Upper lobe of left lung (tissue), 6 donors: ENCODE results near the gene GPR15LG. TPM values are rescaled to one million over a fixed set of nuclear protein-coding genes. Genes with fewer than 3 reads are reported as not detected.

Experiments
- ATAC-seq, 2 donors: fragments of 200-7000 bp; cut with Tn5 transposase; one replicate each; pipeline ENCODE4 v1.9.1; 2022; ENCODE audit warnings: mild to moderate bottlenecking in 2 of 2, moderate library complexity in 2 of 2; ENCODE audit not compliant: low FRiP score in 2 of 2
- DNase-seq, 2 donors: peaks; one replicate each; pipeline ENCODE4 v3.0.0-alpha.2; 2019 to 2020
- H3K27ac ChIP-seq, 4 donors: fragments of 200-600 bp; sonication (generic); one replicate each; pipeline ENCODE4 v1.5.1; 2016 to 2019
- H3K27me3 ChIP-seq, 4 donors: fragments of 200-600 bp; sonication (generic); one replicate each; pipeline ENCODE4 v1.5.1; 2017 to 2019
- H3K36me3 ChIP-seq, 4 donors: fragments of 200-600 bp; sonication (generic); one replicate each; pipeline ENCODE4 v1.5.1; 2016 to 2019
- H3K4me1 ChIP-seq, 4 donors: fragments of 200-600 bp; sonication (generic); one replicate each; pipeline ENCODE4 v1.5.1; 2018 to 2019
- H3K4me3 ChIP-seq, 4 donors: fragments of 200-600 bp; sonication (generic); one replicate each; pipeline ENCODE4 v1.5.1; 2017 to 2019; ENCODE audit warnings: mild to moderate bottlenecking in 2 of 4, moderate library complexity in 1 of 4
- H3K9me3 ChIP-seq, 4 donors: fragments of 200-600 bp; sonication (generic); one replicate each; pipeline ENCODE4 v1.5.1; 2018 to 2019
- CTCF ChIP-seq, 6 experiments: fragments of 450-650 bp in 4 of 6; fragments of 200-600 bp in 2 of 6; sonication (generic) in 2 of 6; IDR thresholded peaks; one replicate each; pipeline ENCODE4 v1.5.1; 2016 to 2019; ENCODE audit warnings: antibody characterized with exemption in 6 of 6
- EP300 ChIP-seq, 4 donors: sonication (generic); formaldehyde crosslinking; IDR thresholded peaks; one replicate each; pipeline ENCODE4 v1.5.1; 2017; ENCODE audit warnings: antibody characterized with exemption in 4 of 4, control low read depth in 2 of 4
- POLR2A ChIP-seq, 4 donors: fragments of 450-650 bp; IDR thresholded peaks; one replicate each; pipeline ENCODE4 v1.5.1; 2016 to 2017; ENCODE audit warnings: antibody characterized with exemption in 4 of 4, mild to moderate bottlenecking in 2 of 4
- POLR2AphosphoS5 ChIP-seq, 2 donors: sonication (generic); formaldehyde crosslinking; IDR thresholded peaks; one replicate each; pipeline ENCODE4 v1.5.1; 2017; ENCODE audit warnings: antibody characterized with exemption in 2 of 2
- WGBS, 2 donors: methylation state at CpG; one replicate each; pipeline ENCODE4 v1.1.5; 2017 to 2018; 5-methylcytosine and 5-hydroxymethylcytosine counted together
- total RNA-seq, 6 donors: library from RNA; depleted of rRNA in 4 of 6; stranded (reverse); fragments of >200 nt in 4 of 6; gene quantifications; one replicate each; pipeline versions ENCODE4 v1.1.0 to v1.2.1, GENCODE V29; 2016 to 2021
- donor health status: DM: no; HTN: no; CAD: no; lungs with moderate emphysema.
- donor health status: DM: no; HTN: yes; CAD: no; lungs with severe emphysema.

The GPR15LG gene
- total RNA-seq, 6 donors from 2014 or later = 0.37 TPM; not detected in 5

DNA sequence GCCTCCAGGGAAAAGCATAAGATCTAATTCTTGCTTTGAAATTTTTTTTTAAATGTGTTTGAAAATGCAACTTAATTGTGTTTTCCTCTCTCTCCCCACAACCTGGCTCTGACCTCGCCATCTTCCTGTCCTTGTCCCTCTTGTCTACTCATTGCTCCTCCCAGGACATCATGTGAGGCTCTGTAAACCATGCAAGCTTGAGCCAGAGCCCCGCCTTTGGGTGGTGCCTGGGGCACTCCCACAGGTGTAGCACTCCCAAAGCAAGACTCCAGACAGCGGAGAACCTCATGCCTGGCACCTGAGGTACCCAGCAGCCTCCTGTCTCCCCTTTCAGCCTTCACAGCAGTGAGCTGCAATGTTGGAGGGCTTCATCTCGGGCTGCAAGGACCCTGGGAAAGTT lies 10.9 kb downstream of the GPR15LG start:
- no peak overlapping the region for H3K4me3 ChIP-seq
- no peaks in the 10 kb centered on the region for H3K9me3 ChIP-seq
- ATAC-seq = no peak
- H3K27ac ChIP-seq = no peak overlapping the region
- TF ChIP-seq CTCF (IDR thresholded peaks at IDR 0.05) (no peak), POLR2AphosphoS5 (IDR thresholded peaks at IDR 0.05) (no peak), EP300 (IDR thresholded peaks at IDR 0.05) (no peak), POLR2A (IDR thresholded peaks at IDR 0.05) (no peak)
- no peaks in the 10 kb centered on the region for H3K27me3 ChIP-seq
- no peaks in the 10 kb centered on the region for H3K4me1 ChIP-seq
- no peak for DNase-seq
- no peaks in the 10 kb centered on the region for H3K36me3 ChIP-seq
- 67 to 68% methylated on average over 4 of the region's 4 CpGs for WGBS, 2 donors

DNA sequence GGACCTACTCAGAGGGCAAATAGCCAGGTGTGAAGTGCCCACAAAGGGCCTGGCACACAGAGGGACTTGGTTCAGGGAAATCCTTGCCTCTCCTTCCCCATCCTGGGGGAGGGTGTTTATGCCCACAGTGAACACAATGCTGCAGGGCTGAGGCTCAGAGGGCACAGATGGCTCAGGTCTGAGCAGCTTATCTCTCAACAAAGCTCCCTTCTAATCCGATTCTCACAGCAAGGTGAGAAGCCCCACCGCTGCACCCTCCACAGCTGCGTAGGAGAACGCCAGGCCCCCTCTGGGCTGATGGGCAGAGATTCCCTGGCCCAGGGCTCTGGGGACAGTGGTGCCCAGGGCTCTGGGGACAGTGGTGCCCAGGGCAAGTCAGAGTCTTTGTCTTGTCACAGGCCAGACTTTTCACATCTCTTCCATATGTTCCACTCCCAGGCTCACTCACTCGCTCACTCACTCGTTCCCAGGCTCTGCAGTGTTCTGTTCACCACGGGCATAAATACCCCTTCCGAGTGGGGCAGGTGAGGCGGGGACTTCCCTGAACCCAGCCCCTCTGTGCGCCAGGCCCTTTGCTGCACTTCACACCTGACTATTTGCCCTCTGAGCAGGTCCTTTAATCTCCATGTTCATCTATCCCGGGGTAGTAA lies 12.1 kb downstream of the GPR15LG start:
- Histone ChIP-seq H3K27ac (no peak overlapping the region), H3K4me1 (no peaks in the 10 kb centered on the region), H3K9me3 (no peaks in the 10 kb centered on the region), H3K27me3 (no peaks in the 10 kb centered on the region), H3K36me3 (no peaks in the 10 kb centered on the region), H3K4me3 (no peak overlapping the region)
- ATAC-seq = no peak
- DNase-seq = no peak
- WGBS, 2 donors = 64 to 77% methylated on average over 6 to 11 of the region's 11 CpGs
- TF ChIP-seq POLR2AphosphoS5 (IDR thresholded peaks at IDR 0.05) = no peak
- no peak for TF ChIP-seq CTCF (IDR thresholded peaks at IDR 0.05)
- TF ChIP-seq EP300 (IDR thresholded peaks at IDR 0.05) = no peak
- no peak for TF ChIP-seq POLR2A (IDR thresholded peaks at IDR 0.05)

DNA sequence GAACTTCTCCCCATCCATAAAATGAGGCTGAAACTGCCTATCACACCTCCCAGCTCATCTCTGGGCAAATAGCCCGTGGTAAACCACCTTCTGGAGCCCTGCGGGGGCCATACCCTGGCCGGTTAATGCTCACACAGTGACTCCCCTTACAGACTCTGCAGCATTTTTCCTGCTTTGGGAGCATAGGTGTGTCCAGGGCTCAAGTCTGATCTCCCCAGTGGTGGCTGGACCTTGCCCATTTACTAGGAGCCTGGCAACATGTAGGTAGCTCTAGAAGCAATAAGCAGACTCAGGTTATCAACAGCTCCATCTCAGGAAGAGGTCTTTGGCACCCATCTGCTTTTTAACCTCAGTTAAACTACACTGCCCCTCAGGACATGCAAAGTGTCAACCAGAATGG lies 15.2 kb downstream of the GPR15LG start:
- no peaks in the 10 kb centered on the region for H3K9me3 ChIP-seq
- H3K4me3 ChIP-seq = no peak overlapping the region
- H3K36me3 ChIP-seq = no peaks in the 10 kb centered on the region
- ATAC-seq (no peak), DNase-seq (no peak)
- H3K27ac ChIP-seq = no peak overlapping the region
- H3K4me1 ChIP-seq = no peaks in the 10 kb centered on the region
- WGBS, 2 donors = 72 to 100% methylated on average over 1 to 3 of the region's 3 CpGs
- no peak for TF ChIP-seq CTCF (IDR thresholded peaks at IDR 0.05)
- no peak for TF ChIP-seq POLR2A (IDR thresholded peaks at IDR 0.05)
- TF ChIP-seq EP300 (IDR thresholded peaks at IDR 0.05) = no peak
- no peak for TF ChIP-seq POLR2AphosphoS5 (IDR thresholded peaks at IDR 0.05)
- peaks cover 0 to under 1% (median 0%) of the 10 kb centered on the region in 4 donors for H3K27me3 ChIP-seq

GRCh38 chr10:84190621-84191020 lies 17.0 kb downstream of the GPR15LG start:
- Histone ChIP-seq H3K4me1 (peaks cover 5 to 15% (median 12%) of the 10 kb centered on the region in 4 donors), H3K27me3 (peaks cover 0 to 17% (median 9%) of the 10 kb centered on the region in 4 donors), H3K27ac (no peak overlapping the region), H3K4me3 (no peak overlapping the region), H3K9me3 (no peaks in the 10 kb centered on the region), H3K36me3 (no peaks in the 10 kb centered on the region)
- TF ChIP-seq CTCF (IDR thresholded peaks at IDR 0.05) (no peak), POLR2A (IDR thresholded peaks at IDR 0.05) (no peak), POLR2AphosphoS5 (IDR thresholded peaks at IDR 0.05) (no peak), EP300 (IDR thresholded peaks at IDR 0.05) (no peak)
- no peak for DNase-seq
- WGBS, 2 donors = 83 to 85% methylated on average over 2 to 3 of the region's 3 CpGs
- ATAC-seq = no peak

- TF ChIP-seq CTCF (IDR thresholded peaks at IDR 0.05) = no peak
- no peaks in the 10 kb centered on the region for H3K36me3 ChIP-seq
- DNase-seq (no peak), ATAC-seq (no peak)
- 58 to 73% methylated on average over 4 to 5 of the region's 5 CpGs for WGBS, 2 donors
- H3K4me1 ChIP-seq = peaks cover 5 to 15% (median 12%) of the 10 kb centered on the region in 4 donors
- H3K4me3 ChIP-seq = no peak overlapping the region
- H3K9me3 ChIP-seq = no peaks in the 10 kb centered on the region
- H3K27ac ChIP-seq = no peak overlapping the region
- peaks cover 0 to 22% (median 9%) of the 10 kb centered on the region in 4 donors for H3K27me3 ChIP-seq
Observed at GRCh38 chr10:84191106-84191505, 17.5 kb downstream of the GPR15LG start.
